ENCODE data around the gene BCKDK. TPM values are rescaled to one million over a fixed set of nuclear protein-coding genes. Genes with fewer than 3 reads are reported as not detected.

BCKDK gene
- total RNA-seq, 1 donor from 2014 or later = 43.5 TPM

- Mint-ChIP-seq H3K4me3 (peak overlapping the region; percentile 92), H3K36me3 (ENCODE audit: low read depth) (peaks cover 3% of the 10 kb centered on the region), H3K4me1 (peaks cover 12% of the 10 kb centered on the region), H3K27me3 (ENCODE audit: low read depth) (no peaks in the 10 kb centered on the region), H3K27ac (ENCODE audit: unreplicated experiment) (peak overlapping the region; percentile 52), H3K9me3 (no peaks in the 10 kb centered on the region)
- no peak for TF ChIP-seq CTCF (conservative IDR thresholded peaks at IDR 0.05)
- no peak for DNase-seq (ENCODE audit: low read depth, low spot score)
Observed at GRCh38 chr16:31118223-31119155, 10.3 kb downstream of the BCKDK start.

GRCh38 chr16:31120129-31120528 is 11.9 kb downstream of the BCKDK start:
- Mint-ChIP-seq H3K9me3 (no peaks in the 10 kb centered on the region), H3K4me3 (peak overlapping the region; percentile 51), H3K4me1 (peaks cover 12% of the 10 kb centered on the region), H3K27ac (ENCODE audit: unreplicated experiment) (no peak overlapping the region), H3K36me3 (ENCODE audit: low read depth) (peaks cover 3% of the 10 kb centered on the region), H3K27me3 (ENCODE audit: low read depth) (no peaks in the 10 kb centered on the region)
- DNase-seq (ENCODE audit: low read depth, low spot score) = no peak
- TF ChIP-seq CTCF (conservative IDR thresholded peaks at IDR 0.05) = no peak

- no peak overlapping the region for H3K27ac Mint-ChIP-seq (ENCODE audit: unreplicated experiment)
- DNase-seq (ENCODE audit: low read depth, low spot score) = no peak
- no peaks in the 10 kb centered on the region for H3K9me3 Mint-ChIP-seq
- H3K36me3 Mint-ChIP-seq (ENCODE audit: low read depth) = no peaks in the 10 kb centered on the region
- TF ChIP-seq CTCF (conservative IDR thresholded peaks at IDR 0.05) = no peak
- no peaks in the 10 kb centered on the region for H3K4me1 Mint-ChIP-seq
- no peaks in the 10 kb centered on the region for H3K27me3 Mint-ChIP-seq (ENCODE audit: low read depth)
- no peak overlapping the region for H3K4me3 Mint-ChIP-seq
Observed at GRCh38 chr16:31125844-31126243, 17.7 kb downstream of the BCKDK start.

GRCh38 chr16:31127182-31127581 is 19.0 kb downstream of the BCKDK start:
- Mint-ChIP-seq H3K27ac (ENCODE audit: unreplicated experiment) (no peak overlapping the region), H3K4me3 (no peak overlapping the region), H3K36me3 (ENCODE audit: low read depth) (no peaks in the 10 kb centered on the region)

More at GRCh38 chr16:31127182-31127581, 19.0 kb downstream of the BCKDK start:
- no peak for DNase-seq (ENCODE audit: low read depth, low spot score)
- H3K9me3 Mint-ChIP-seq = no peaks in the 10 kb centered on the region
- no peaks in the 10 kb centered on the region for H3K27me3 Mint-ChIP-seq (ENCODE audit: low read depth)
- no peaks in the 10 kb centered on the region for H3K4me1 Mint-ChIP-seq
- no peak for TF ChIP-seq CTCF (conservative IDR thresholded peaks at IDR 0.05)

All from neural crest cell (in vitro differentiated cells).